HG03378 (cell line): ENCODE measurements around the gene KLF3.

Source experiments
- ATAC-seq: cut with Tn5 transposase; IDR thresholded peaks from one replicate; pipeline ENCODE4 v1.9.1; 2021; ENCODE audit warnings: mild to moderate bottlenecking, moderate library complexity; ENCODE audit not compliant: unreplicated experiment

KLF3 gene

DNA sequence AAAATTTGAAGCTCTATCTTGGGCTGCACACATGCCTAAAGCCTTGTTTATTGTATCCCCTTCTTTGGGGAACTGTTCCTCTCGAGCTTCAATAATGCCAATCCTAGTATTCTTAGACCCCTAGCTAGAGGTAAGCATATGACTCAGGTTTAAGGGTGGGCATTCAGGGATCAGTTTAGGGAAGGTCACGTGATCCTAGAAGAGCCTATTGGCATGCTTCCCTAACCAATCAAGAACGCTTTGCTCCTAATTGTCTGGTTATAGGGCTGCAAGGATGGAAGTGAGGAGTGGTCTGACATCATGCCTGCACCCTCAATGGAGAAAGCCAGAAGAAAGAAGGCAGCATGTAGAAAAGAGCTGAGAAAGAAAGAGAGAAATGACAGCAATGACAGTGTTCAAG is 71.9 kb downstream of the KLF3 start:
- ATAC-seq, result no peak

DNA sequence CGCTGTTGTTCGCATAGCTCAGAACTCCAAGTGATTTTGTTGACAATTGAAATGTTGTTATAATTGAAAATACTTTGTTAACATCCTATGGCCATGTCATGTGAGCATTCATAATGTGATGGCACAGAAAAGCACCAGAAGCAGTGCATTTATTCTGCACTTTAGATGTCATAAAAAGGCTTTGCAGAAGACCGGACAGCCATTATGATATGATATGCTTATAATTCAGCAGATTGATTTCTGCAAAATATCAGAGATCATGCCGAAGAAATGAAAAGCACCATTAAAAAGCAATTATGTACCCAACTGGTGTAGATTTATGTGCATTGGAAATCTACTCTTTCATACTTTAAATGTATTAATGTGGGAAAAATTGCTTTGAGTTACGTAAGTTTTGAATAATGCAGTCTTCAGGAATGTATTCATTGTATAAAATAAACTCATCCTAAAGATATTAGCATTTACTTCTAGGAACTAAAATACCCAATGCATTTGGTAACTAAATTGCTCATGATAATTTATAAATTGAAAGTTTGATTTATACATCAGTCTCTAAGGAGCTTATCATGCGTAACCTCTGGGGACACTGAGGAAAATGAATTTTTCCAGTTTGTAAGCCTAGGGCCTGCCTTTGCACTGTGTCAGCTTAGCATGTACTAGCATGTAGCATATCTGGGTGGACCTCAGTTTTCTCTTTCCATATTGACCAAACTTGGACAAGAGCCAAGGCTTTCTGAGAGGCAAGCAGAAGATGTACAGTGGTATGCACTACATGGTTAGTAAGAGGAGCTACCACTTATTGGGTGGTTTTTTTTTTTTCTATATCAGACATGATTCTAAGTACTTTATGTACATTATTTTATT is 75.2 kb downstream of the KLF3 start:
- ATAC-seq, result no peak

DNA sequence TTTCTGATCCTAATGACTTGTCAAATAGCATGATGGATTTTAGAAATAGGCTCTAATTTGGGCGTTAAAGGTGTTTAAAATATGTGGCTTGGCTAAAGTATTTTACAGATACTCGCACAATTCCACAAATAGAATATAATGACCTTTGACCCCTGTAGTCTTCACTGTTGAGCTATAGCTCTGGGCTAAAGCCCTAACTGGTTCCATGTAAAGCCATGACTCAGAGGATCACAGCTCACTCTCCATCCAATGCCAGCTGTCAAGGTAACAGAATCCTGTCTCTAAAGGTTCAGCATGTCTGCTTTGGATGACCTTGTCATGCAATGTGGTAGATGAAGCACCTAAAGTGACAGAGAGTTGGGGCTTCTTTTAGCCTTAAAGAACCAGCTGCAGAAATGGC is 76.3 kb downstream of the KLF3 start:
- no peak for ATAC-seq

DNA sequence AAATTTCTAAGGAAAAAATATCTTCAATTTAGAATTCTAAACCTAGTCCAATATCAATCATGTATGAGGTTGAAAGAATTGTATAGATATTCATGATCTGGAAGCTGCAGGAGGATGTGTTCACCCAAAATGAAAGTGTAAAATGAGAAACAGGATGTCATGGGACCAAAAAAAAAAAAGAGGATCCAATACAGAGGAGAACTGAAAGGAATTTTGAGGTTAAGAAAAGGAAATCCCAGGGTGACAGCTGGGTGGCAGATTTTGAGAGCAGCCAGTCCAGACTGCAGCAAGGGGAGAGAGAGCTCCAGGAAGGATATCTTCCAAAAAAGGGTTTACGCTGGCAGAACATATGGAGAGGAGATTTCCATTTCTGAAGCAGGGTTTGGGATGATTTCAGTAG is 79.9 kb downstream of the KLF3 start:
- no peak for ATAC-seq

- no peak for ATAC-seq
These were observed 81.9 kb downstream of the KLF3 start for GRCh38 chr4:38745881-38746280.

- no peak for ATAC-seq
These were observed 83.6 kb downstream of the KLF3 start for GRCh38 chr4:38747629-38748028.

- ATAC-seq, result no peak
These were observed 85.3 kb downstream of the KLF3 start for GRCh38 chr4:38749336-38749735.
